C4-2B (cell line): ENCODE measurements around the gene SEMA3C.

Experiments used
- H3K27ac ChIP-seq: fragments of 450-650 bp; 2 replicates; pipeline ENCODE4 v1.5.1; 2017
- CTCF ChIP-seq: fragments of 450-650 bp; conservative IDR thresholded peaks from 2 replicates; pipeline ENCODE4 v1.5.1; 2017; ENCODE audit warnings: mild to moderate bottlenecking
- ZFX ChIP-seq: fragments of 450-650 bp; IDR thresholded peaks from 2 replicates; pipeline ENCODE4 v1.6.1; 2017

SEMA3C gene

DNA sequence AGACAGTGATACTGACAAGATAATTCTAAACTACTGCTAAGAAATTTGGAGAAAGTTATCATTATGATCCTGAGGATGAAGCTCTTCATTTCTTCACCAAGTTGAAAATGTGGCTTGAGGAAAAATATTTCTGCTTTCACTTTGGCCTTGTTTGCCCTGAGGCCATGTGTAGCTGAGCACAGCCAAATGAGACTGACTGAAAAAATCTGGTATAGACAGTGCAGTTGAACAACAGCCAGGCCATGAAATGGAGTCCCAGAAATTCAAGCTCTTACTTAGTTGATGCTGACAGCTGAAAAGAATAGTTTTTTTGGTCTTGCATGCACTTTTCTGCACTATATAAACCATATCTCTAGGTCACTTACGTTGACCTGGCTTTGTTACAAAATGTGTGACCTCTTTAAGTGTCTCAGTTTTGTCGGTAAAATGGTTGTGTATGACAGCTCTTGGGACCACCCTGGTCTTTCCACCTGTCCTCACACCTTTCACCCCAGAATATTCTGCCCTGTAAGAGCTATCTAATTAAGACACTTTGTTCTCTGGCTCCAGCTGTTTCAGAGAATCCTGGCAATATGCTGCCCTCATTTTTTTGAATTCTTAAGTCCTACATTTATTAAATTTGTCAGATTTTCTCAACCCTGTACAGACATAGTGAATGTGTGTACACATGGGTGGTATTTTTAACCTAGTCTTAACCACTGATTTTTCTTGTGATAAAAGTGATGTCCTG, 189.1 kb downstream of the SEMA3C start:
- no peak overlapping the region for H3K27ac ChIP-seq
- TF ChIP-seq CTCF: no peak
- no peak for TF ChIP-seq ZFX

GRCh38 chr7:80726666-80727065, 192.2 kb downstream of the SEMA3C start:
- no peak for TF ChIP-seq CTCF
- no peak for TF ChIP-seq ZFX
- H3K27ac ChIP-seq: no peak overlapping the region

DNA sequence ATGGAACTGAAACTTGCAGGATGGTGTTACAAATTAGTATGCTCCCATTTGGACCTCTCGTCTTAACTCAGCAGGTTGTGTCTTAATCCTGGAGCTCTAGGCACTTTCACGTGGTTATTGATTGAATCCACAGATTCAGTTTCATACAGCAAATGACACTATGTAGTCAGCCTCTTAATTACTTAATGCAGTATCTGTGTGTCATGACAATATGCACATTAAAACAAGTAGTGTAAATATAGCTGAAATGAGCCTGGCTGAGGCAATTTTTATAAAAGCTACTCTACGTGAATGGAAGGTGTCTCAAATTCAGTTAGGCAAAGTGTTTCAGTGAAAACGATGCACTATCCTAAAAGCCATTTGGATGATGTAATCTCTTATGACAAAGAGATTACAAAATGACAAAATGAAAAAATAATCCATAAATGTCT, 193.7 kb downstream of the SEMA3C start:
- TF ChIP-seq CTCF: no peak
- TF ChIP-seq ZFX: no peak
- no peak overlapping the region for H3K27ac ChIP-seq

GRCh38 chr7:80724249-80724871, 194.5 kb downstream of the SEMA3C start:
- no peak for TF ChIP-seq CTCF
- no peak for TF ChIP-seq ZFX
- no peak overlapping the region for H3K27ac ChIP-seq

GRCh38 chr7:80722616-80723195, 196.1 kb downstream of the SEMA3C start:
- TF ChIP-seq CTCF: no peak
- TF ChIP-seq ZFX: no peak
- no peak overlapping the region for H3K27ac ChIP-seq

DNA sequence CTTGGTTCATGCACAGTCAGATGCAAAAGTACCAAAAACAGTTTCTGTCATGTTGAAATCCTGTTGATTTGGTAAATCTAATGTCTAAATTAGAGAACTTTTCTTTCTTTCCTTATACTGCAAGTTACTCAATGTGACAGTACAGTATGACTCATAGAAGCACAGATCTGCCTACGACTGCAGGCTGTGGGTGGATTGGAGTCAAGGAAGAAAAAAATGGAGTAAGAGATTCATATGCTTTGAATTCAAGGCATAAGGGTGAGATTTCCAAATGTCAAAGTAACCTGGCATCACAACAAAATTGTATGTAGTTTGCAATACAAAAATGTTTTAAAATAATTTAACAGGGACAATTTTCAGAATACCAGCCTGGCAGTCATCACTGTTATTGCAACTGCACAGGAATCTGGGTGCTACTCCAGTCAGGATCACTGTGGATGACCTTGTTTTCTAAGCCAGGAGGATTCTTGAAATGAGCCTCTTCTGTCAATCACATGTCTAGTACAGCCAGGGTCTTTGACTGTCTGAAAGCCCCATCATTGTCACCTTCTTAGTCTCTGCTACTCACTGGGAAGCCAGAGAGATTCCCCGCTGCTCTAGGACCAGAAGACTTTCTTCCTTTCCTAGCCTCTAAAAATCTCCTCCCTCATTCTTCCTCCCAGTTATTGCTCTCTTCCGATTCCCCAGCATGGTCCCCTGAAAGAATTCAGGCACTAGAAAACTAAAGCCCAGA, 196.8 kb downstream of the SEMA3C start:
- no peak overlapping the region for H3K27ac ChIP-seq
- TF ChIP-seq CTCF (no peak), ZFX (no peak)

DNA sequence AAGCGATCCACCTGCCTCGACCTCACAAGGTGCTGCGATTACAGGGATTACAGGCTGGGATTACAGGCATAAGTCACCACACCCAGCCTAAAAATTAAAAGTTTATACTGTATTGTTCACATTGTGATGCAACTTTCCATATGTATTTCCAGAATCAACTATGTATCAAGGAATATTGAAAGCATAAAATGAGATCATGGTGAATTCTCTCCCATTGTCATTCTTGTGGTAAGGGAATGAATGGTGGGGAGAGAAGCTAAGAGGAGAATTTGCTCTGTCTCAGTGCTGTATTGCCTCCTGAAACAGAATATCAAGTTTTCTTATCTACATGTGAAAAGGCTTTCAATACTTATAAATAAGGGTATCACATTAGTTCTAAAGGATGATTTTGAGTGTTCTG, 198.7 kb downstream of the SEMA3C start:
- no peak overlapping the region for H3K27ac ChIP-seq
- TF ChIP-seq CTCF (no peak), ZFX (no peak)
